ENCODE data around the gene CCNF. TPM values are rescaled to one million over a fixed set of nuclear protein-coding genes. Genes with fewer than 3 reads are reported as not detected.

The CCNF gene
- total and polyA plus RNA-seq, 9 donors: 0.87 to 2.5 (median 1.8) TPM

- H3K36me3 ChIP-seq: no peaks in the 10 kb centered on the region
- no peaks in the 10 kb centered on the region for H3K4me1 ChIP-seq (ENCODE audit: insufficient read depth)
- intact Hi-C loops (cut with DNase I): loop anchor here in 1 of 4 donors (10.0 kb wide), 1 partner anchor 83 kb away; no protein-coding TSS in a partner anchor
- no peak overlapping the region for H3K27ac ChIP-seq
- TF ChIP-seq POLR2A (IDR thresholded peaks at IDR 0.05) (no peak), CTCF (IDR thresholded peaks at IDR 0.05) (no peak), EP300 (IDR thresholded peaks at IDR 0.05) (no peak)
- H3K9me3 ChIP-seq: no peaks in the 10 kb centered on the region
- H3K4me3 ChIP-seq: no peak overlapping the region
- H3K27me3 ChIP-seq: no peaks in the 10 kb centered on the region
- DNase-seq: no peak
- 72 to 78% (median 76%) methylated on average over 7 of the region's 7 CpGs for WGBS, 3 donors
Observed at GRCh38 chr16:2422123-2422867, 7.0 kb upstream of the CCNF start.

GRCh38 chr16:2424061-2425007 lies 4.9 kb upstream of the CCNF start:
- Histone ChIP-seq H3K4me3 (no peak overlapping the region), H3K36me3 (no peaks in the 10 kb centered on the region), H3K27ac (no peak overlapping the region), H3K4me1 (ENCODE audit: insufficient read depth) (no peaks in the 10 kb centered on the region), H3K27me3 (no peaks in the 10 kb centered on the region), H3K9me3 (no peaks in the 10 kb centered on the region)
- TF ChIP-seq POLR2A (IDR thresholded peaks at IDR 0.05): no peak
- no peak for DNase-seq
- intact Hi-C loops (cut with DNase I): loop anchor here in 1 of 4 donors (10.0 kb wide), 1 partner anchor 80 kb away; no protein-coding TSS in a partner anchor
- 82 to 89% (median 86%) methylated on average over 25 of the region's 25 CpGs for WGBS, 3 donors

- WGBS, 3 donors: 73 to 80% (median 74%) methylated on average over 9 of the region's 9 CpGs
- no peak for DNase-seq
- H3K9me3 ChIP-seq: no peaks in the 10 kb centered on the region
- intact Hi-C loops (cut with DNase I): loop anchor here in 1 of 4 donors (10.0 kb wide), 1 partner anchor 80 kb away; no protein-coding TSS in a partner anchor
- peaks cover 1% of the 10 kb centered on the region for H3K4me1 ChIP-seq (ENCODE audit: insufficient read depth)
- H3K27me3 ChIP-seq: no peaks in the 10 kb centered on the region
- no peak overlapping the region for H3K4me3 ChIP-seq
- no peak for TF ChIP-seq POLR2A (IDR thresholded peaks at IDR 0.05)
- TF ChIP-seq CTCF (IDR thresholded peaks at IDR 0.05): no peak
- no peak for TF ChIP-seq EP300 (IDR thresholded peaks at IDR 0.05)
- no peaks in the 10 kb centered on the region for H3K36me3 ChIP-seq
- no peak overlapping the region for H3K27ac ChIP-seq
Observed at GRCh38 chr16:2425008-2425518, 4.2 kb upstream of the CCNF start.

GRCh38 chr16:2425825-2426430 lies 3.3 kb upstream of the CCNF start:
- TF ChIP-seq POLR2A (IDR thresholded peaks at IDR 0.05) (no peak), EP300 (IDR thresholded peaks at IDR 0.05) (no peak), CTCF (IDR thresholded peaks at IDR 0.05) (no peak)
- intact Hi-C loops (cut with DNase I): loop anchor here in 1 of 4 donors (10.0 kb wide), 1 partner anchor 79 kb away; no protein-coding TSS in a partner anchor
- Histone ChIP-seq H3K4me1 (ENCODE audit: insufficient read depth) (peaks cover 2% of the 10 kb centered on the region), H3K4me3 (no peak overlapping the region), H3K27ac (no peak overlapping the region), H3K27me3 (no peaks in the 10 kb centered on the region), H3K9me3 (no peaks in the 10 kb centered on the region), H3K36me3 (no peaks in the 10 kb centered on the region)
- DNase-seq: no peak
- WGBS, 3 donors: 92 to 95% (median 94%) methylated on average over 13 of the region's 13 CpGs

Data from ovary (tissue), 9 donors.